Measurements from ENCODE around the gene PRRC2B.

Gene PRRC2B

GRCh38 chr9:131423171-131423581, 29.3 kb downstream of the PRRC2B start:
- Histone ChIP-seq H3K27ac (peak overlapping the region in 14 of 21 experiments; percentile 31 to 75 (median 51)), H3K4me3 (no peak overlapping the region)

- Histone ChIP-seq H3K4me3 (no peak overlapping the region), H3K27ac (no peak overlapping the region)
Measured at GRCh38 chr9:131426545-131426944, 32.7 kb downstream of the PRRC2B start.

- H3K27ac ChIP-seq: peak overlapping the region in 2 of 21 experiments; percentile 30 to 52
- H3K4me3 ChIP-seq: no peak overlapping the region
Measured at GRCh38 chr9:131429121-131430012, 35.5 kb downstream of the PRRC2B start.

- Histone ChIP-seq H3K4me3 (no peak overlapping the region), H3K27ac (peak overlapping the region in 8 of 21 experiments; percentile 2 to 78 (median 38))
Measured at GRCh38 chr9:131432050-131432449, 38.2 kb downstream of the PRRC2B start.

- no peak overlapping the region for H3K4me3 ChIP-seq
- H3K27ac ChIP-seq: peak overlapping the region in 11 of 21 experiments; percentile 2 to 78 (median 42)
Measured at GRCh38 chr9:131432597-131433301, 38.9 kb downstream of the PRRC2B start.

- Histone ChIP-seq H3K4me3 (no peak overlapping the region), H3K27ac (peak overlapping the region in 11 of 21 experiments; percentile 3 to 78 (median 42))
Measured at GRCh38 chr9:131433302-131433854, 39.5 kb downstream of the PRRC2B start.

- Histone ChIP-seq H3K27ac (no peak overlapping the region), H3K4me3 (no peak overlapping the region)
Measured at GRCh38 chr9:131434673-131435072, 40.8 kb downstream of the PRRC2B start.

- Histone ChIP-seq H3K27ac (peak overlapping the region in 1 of 21 experiments; percentile 36), H3K4me3 (no peak overlapping the region)
Measured at GRCh38 chr9:131436376-131436775, 42.5 kb downstream of the PRRC2B start.

- Histone ChIP-seq H3K4me3 (no peak overlapping the region), H3K27ac (peak overlapping the region in 1 of 21 experiments; percentile 36)
Measured at GRCh38 chr9:131436865-131437271, 43.0 kb downstream of the PRRC2B start.

- Histone ChIP-seq H3K27ac (no peak overlapping the region), H3K4me3 (no peak overlapping the region)
Measured at GRCh38 chr9:131438190-131438589, 44.3 kb downstream of the PRRC2B start.

GRCh38 chr9:131439224-131439623, 45.3 kb downstream of the PRRC2B start:
- Histone ChIP-seq H3K4me3 (no peak overlapping the region), H3K27ac (no peak overlapping the region)

- peak overlapping the region in 1 of 21 experiments; percentile 6 for H3K27ac ChIP-seq
- H3K4me3 ChIP-seq: no peak overlapping the region
Measured at GRCh38 chr9:131441441-131441840, 47.6 kb downstream of the PRRC2B start.

GRCh38 chr9:131442351-131442750, 48.5 kb downstream of the PRRC2B start:
- H3K4me3 ChIP-seq: no peak overlapping the region

GRCh38 chr9:131443648-131444047, 49.8 kb downstream of the PRRC2B start:
- Histone ChIP-seq H3K27ac (no peak overlapping the region), H3K4me3 (no peak overlapping the region)

More at GRCh38 chr9:131442351-131442750, 48.5 kb downstream of the PRRC2B start:
- H3K27ac ChIP-seq: no peak overlapping the region

- Histone ChIP-seq H3K27ac (peak overlapping the region in 3 of 21 experiments; percentile 13 to 42 (median 18)), H3K4me3 (no peak overlapping the region)
Measured at GRCh38 chr9:131446276-131446675, 52.4 kb downstream of the PRRC2B start.

- no peak overlapping the region for H3K4me3 ChIP-seq
- H3K27ac ChIP-seq: peak overlapping the region in 3 of 21 experiments; percentile 13 to 54 (median 42)
Measured at GRCh38 chr9:131447148-131447547, 53.3 kb downstream of the PRRC2B start.

GRCh38 chr9:131447600-131447999, 53.7 kb downstream of the PRRC2B start:
- H3K4me3 ChIP-seq: no peak overlapping the region
- H3K27ac ChIP-seq: no peak overlapping the region

GRCh38 chr9:131448818-131449217, 54.9 kb downstream of the PRRC2B start:
- H3K4me3 ChIP-seq: no peak overlapping the region
- H3K27ac ChIP-seq: no peak overlapping the region

GRCh38 chr9:131449276-131449675, 55.4 kb downstream of the PRRC2B start:
- H3K27ac ChIP-seq: no peak overlapping the region
- no peak overlapping the region for H3K4me3 ChIP-seq

GRCh38 chr9:131454028-131454427, 60.1 kb downstream of the PRRC2B start:
- no peak overlapping the region for H3K4me3 ChIP-seq
- no peak overlapping the region for H3K27ac ChIP-seq
